CD4-positive, alpha-beta T cell treated with Interleukin-2 at 100 ng/mL for 4 hours (primary cell): ENCODE results near the gene IL12RB2.

Source experiments
- DNase-seq: peaks from one replicate; pipeline ENCODE4 v3.0.0-alpha.2; 2020; ENCODE audit warnings: low spot score

IL12RB2 gene

DNA sequence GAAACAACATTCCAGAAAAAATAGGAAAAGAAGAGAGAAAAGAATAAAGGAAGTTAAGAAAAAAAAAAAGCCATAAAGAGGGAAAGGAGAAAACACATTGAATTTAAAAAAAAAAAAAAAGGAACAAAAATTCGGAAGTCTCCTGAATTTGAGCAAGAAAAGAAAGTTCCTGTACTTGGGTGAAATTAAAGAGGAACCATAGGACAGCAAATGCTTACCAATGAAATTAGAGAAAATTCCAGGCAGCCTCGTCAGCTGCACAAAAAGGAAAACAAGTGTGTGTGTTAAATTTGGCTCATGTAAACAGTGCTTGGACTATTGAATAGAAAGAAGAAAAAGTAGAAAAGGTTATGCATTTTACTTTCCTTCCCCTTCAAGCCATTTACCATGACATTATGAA lies 4.9 kb downstream of the IL12RB2 start:
- no peak for DNase-seq

DNA sequence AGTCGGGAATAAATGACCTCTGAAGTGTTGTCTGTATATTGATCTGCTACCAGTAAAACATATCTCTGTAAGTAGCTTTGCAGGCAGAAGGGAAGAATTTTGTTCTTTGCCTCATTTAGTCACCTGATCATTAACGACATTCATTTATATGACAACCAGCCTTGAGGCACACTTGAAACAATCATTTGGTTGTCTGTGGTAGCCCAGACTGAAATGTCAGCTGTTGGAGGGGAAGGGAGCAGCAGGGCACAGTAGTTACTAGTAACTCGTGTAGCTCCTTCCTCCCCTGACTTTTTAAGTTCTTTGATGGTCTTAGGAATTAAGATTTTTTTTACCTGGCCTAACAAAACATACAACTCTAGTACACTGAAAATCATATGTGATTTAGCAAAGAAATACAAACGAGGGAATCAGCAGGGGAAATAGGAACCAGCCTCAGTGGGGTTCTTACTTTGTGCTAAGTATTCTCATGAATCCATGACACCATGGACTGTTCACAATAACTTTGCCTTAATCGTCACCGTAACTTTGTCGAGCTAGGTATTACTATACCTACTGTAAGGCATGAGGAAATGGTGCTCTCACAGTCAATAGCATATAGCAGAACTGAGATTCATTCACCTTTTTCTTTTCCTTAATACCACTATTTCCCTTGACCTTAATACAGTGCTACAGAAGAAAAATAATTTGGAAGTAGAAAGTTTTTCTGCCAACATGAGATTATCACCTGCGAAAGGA lies 6.4 kb downstream of the IL12RB2 start:
- DNase-seq: no peak

GRCh38 chr1:67314696-67315095 lies 7.0 kb downstream of the IL12RB2 start:
- peak; percentile 7 for DNase-seq

GRCh38 chr1:67316180-67316902 lies 8.7 kb downstream of the IL12RB2 start:
- no peak for DNase-seq

- no peak for DNase-seq
Measured at GRCh38 chr1:67316918-67317317, 9.2 kb downstream of the IL12RB2 start.

DNA sequence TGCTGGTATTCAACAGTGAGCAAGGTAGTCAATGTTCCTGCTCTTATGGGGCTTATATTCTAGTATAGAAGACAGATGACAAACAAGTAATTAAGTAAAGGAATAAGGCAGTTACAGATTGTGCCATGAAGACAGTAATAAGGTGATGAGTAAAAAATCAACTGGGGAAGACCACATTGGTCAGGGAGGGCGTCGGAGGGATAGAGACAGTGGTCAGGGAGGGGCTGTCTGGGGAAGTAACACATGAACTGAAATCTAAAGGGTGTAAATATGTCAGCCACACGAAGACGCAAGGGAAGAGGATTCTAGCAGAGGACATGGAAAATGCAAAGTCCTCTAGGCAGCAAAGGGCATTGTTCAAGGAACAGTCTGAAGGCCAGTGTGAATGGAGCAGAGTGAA lies 10.1 kb downstream of the IL12RB2 start:
- no peak for DNase-seq

- DNase-seq: no peak
Measured at GRCh38 chr1:67322442-67322841, 14.8 kb downstream of the IL12RB2 start.

DNA sequence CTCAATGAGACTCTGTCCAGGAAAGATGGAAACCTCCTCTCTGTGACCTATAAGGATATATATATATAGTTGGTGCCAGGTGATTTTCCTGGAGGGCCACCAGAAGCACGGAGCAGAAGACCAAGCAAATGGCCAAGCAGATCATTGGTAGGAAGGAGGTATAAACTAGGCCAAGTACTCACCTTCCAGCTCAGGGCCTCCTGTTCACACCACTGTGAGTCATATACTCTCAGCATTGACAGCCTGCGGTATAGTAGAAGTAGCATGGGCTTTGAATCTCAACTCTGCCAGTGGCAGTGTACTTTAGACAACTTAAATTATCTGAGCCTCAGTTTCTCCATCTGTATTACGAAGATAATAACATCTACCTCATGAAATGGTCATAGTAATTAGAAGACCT lies 15.4 kb downstream of the IL12RB2 start:
- DNase-seq: no peak

- DNase-seq: no peak
Measured at GRCh38 chr1:67324068-67324467, 16.4 kb downstream of the IL12RB2 start.

DNA sequence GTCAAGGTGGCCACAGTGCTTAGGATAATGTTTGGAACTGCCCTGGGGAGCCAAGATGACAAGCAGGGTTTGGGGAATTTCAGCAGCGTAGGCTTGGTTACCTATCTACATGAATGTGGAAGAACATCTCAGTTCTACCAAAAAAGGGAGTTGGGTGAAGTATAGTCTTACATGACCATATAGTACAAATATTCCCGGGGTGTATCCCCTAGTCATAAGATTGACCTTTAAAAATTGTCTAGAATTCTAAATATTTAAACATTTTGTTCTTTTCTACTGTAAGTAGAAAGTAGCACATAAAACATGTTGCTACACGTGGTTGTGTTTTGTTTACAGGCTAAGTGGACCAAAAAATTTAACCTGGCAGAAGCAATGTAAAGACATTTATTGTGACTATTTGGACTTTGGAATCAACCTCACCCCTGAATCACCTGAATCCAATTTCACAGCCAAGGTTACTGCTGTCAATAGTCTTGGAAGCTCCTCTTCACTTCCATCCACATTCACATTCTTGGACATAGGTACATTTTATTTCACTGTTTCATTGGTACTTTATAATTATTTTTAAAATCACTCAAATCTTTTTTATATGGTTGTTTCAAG lies 20.3 kb downstream of the IL12RB2 start:
- no peak for DNase-seq

DNA sequence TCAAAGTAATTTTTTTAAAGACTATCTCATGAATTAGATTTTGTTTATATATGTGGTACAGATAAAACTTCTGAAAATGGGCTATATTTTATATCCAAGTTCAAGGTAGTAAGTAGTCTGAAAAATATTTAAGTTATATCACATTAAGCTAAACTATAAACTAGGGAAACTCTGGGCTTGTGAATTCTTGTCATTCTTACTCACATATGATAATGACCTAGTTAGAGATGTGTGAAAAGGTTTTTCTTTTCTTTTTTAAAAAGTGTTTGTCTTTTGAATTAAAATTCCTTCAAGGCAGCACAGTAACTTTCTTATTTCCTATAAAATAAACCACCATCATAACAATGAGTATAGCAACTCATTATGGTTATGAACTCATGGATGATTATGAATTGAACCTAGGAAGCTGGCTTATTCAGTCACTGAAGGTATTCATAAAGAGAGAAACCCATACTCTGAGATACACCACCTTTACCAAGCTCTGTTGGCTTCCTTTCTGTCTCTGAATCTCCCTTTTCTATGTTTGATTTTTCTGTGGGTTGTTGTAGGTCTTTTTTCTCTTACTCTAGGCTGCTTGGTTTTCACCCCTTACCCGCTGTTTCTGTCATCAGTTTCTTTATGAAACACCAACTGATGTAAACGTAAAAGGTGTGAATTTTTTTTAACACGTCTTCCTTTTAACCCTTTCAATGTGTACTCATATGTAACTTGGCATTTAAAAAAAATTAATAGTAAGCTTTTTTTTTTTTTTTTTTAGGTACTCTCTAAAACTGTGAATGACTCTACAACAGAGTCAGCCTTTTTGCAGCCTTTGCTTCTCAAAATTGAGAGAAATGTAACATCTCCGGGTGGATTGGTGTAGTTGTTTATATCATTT lies 25.2 kb downstream of the IL12RB2 start:
- peak; percentile 56 for DNase-seq

DNA sequence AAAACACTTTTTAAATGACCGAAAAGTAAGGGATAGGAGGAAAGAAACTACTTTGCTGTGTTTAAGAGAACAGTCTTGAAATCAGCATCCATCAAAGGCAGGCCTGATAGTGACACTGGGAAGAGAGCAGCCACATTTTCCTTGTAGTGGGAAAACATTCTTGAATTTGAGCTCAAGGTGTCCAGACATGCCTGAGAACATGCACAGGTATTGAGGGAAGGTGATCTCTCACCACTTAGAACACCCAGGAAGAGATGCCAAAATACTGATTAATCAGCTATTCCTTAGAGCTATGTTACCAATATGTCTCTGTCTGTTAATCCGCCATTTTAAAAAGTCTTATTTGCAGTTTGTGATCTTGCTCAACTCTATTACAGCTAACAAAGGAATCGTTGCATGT lies 25.9 kb downstream of the IL12RB2 start:
- DNase-seq: no peak

GRCh38 chr1:67335411-67335810 lies 27.7 kb downstream of the IL12RB2 start:
- DNase-seq: no peak

DNA sequence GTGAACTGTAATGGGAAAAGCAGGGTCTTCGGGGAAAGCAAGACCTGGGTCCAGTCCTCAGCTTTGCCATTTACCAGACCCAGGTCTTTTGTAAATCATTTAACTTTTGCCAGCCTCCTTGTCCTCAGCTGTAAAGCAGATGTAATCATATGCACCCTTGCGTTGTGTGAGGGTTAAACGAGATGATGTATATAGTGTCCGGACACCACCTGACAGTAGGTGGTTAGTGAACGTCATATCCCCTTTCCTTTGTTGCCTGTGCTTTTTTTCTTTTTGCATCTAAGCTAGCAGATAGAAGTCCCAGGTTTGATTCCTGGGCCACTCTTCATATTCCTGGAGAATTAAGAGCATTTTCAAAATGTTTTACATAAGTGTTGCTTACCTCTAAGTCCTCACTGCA lies 28.5 kb downstream of the IL12RB2 start:
- no peak for DNase-seq

GRCh38 chr1:67336783-67337182 lies 29.1 kb downstream of the IL12RB2 start:
- DNase-seq: no peak

DNA sequence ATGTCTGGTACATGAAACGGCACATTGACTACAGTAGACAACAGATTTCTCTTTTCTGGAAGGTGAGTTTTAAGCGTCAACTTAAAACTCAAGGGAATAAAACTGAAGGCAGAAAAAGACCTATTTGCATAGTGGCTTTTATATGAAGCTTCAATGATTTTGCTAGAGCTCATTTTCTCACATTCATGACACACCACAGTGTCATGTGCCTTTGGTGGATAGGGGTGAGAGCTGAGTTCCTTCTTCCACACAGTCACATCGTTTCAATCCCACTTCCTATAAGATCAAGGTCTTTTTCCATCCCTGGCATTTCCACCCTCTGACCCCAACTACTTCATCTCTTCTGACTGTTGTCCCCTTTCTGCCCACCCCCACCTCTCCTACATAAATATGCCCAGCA lies 31.0 kb downstream of the IL12RB2 start:
- DNase-seq: no peak

DNA sequence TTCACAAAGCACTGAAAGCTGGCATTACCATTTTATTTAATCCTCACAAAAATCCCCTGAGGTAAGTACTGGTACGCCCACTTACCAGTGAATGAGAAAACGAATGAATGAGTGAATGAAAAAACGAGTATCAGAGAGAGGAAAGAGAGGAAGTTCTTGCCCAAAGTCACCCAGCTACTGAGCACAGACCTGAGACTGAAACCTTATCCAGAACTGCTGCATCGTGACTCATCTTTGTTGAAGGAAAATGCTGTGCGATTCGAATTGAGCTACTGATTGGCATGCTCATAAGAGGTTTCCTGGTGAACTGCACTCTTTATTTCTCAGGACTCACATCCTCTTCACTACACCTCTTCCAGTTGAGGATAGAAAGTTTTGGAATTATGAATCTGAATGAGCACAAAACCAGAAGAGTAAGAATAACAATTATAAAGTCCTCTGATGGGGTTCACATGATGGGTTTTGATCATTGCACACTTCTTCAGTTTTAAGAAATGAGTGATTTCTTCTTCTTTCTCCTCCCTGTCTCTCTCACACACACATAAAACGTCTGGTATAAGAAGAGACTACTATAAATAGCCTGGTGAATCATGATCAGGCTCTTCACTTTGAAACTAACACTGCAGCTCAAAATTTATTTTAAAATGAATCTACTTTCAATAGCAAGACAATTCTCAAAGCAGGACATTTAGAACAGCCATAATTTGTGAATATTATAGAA lies 32.1 kb downstream of the IL12RB2 start:
- DNase-seq: no peak

- peak; percentile 22 for DNase-seq
Measured at GRCh38 chr1:67342076-67342890, 34.6 kb downstream of the IL12RB2 start.

DNA sequence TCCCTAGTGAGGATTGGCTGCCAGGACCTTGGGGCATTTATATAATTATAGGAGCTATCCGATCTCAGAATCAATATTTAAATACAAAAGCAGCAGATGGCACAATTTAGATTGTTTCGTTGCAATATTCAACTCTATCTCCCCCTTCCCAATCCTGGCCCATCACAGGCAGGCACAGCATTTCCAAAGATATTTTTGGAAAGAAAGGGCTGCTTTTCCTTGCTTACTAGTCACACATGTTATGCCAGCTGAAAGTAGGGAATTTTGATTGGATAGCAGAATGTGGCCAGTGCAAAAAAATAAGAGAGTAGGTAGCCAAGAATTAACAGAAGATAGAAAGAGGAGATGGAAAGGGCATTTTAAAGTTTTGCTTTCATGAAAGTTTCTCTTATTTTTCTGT lies 37.9 kb downstream of the IL12RB2 start:
- DNase-seq: no peak

- no peak for DNase-seq
Measured at GRCh38 chr1:67346982-67347381, 39.3 kb downstream of the IL12RB2 start.
